HG03064 (cell line): Measurements from ENCODE around the gene FARS2.

Source experiments
- ATAC-seq: cut with Tn5 transposase; IDR thresholded peaks from one replicate; pipeline ENCODE4 v1.9.1; 2021; ENCODE audit warnings: low read depth; ENCODE audit not compliant: unreplicated experiment

Gene FARS2

GRCh38 chr6:5285081-5285480 is 23.8 kb downstream of the FARS2 start:
- ATAC-seq = no peak

GRCh38 chr6:5285526-5285925 is 24.2 kb downstream of the FARS2 start:
- ATAC-seq = no peak

GRCh38 chr6:5286780-5287179 is 25.5 kb downstream of the FARS2 start:
- no peak for ATAC-seq

- ATAC-seq = no peak
Measured at GRCh38 chr6:5287205-5287965, 26.1 kb downstream of the FARS2 start.

GRCh38 chr6:5287966-5288297 is 26.6 kb downstream of the FARS2 start:
- ATAC-seq = no peak

GRCh38 chr6:5290097-5290496 is 28.8 kb downstream of the FARS2 start:
- ATAC-seq = no peak

- ATAC-seq = no peak
Measured at GRCh38 chr6:5290500-5290899, 29.2 kb downstream of the FARS2 start.

GRCh38 chr6:5292154-5292553 is 30.8 kb downstream of the FARS2 start:
- ATAC-seq = no peak

- no peak for ATAC-seq
Measured at GRCh38 chr6:5293692-5294091, 32.4 kb downstream of the FARS2 start.

- no peak for ATAC-seq
Measured at GRCh38 chr6:5294392-5295211, 33.3 kb downstream of the FARS2 start.

GRCh38 chr6:5295623-5296022 is 34.3 kb downstream of the FARS2 start:
- no peak for ATAC-seq

- ATAC-seq = no peak
Measured at GRCh38 chr6:5300206-5300764, 39.0 kb downstream of the FARS2 start.

GRCh38 chr6:5302220-5302946 is 41.1 kb downstream of the FARS2 start:
- peak; percentile 91 for ATAC-seq

- peak; percentile 64 for ATAC-seq
Measured at GRCh38 chr6:5302995-5303622, 41.8 kb downstream of the FARS2 start.

- ATAC-seq = no peak
Measured at GRCh38 chr6:5303682-5304081, 42.4 kb downstream of the FARS2 start.

GRCh38 chr6:5305968-5306626 is 44.8 kb downstream of the FARS2 start:
- ATAC-seq = no peak

GRCh38 chr6:5307058-5307457 is 45.7 kb downstream of the FARS2 start:
- ATAC-seq = no peak

- no peak for ATAC-seq
Measured at GRCh38 chr6:5308066-5308465, 46.8 kb downstream of the FARS2 start.

- no peak for ATAC-seq
Measured at GRCh38 chr6:5314191-5314865, 53.0 kb downstream of the FARS2 start.

GRCh38 chr6:5315881-5316280 is 54.6 kb downstream of the FARS2 start:
- no peak for ATAC-seq
